ENCODE results near the gene CHD6.

Gene CHD6

DNA sequence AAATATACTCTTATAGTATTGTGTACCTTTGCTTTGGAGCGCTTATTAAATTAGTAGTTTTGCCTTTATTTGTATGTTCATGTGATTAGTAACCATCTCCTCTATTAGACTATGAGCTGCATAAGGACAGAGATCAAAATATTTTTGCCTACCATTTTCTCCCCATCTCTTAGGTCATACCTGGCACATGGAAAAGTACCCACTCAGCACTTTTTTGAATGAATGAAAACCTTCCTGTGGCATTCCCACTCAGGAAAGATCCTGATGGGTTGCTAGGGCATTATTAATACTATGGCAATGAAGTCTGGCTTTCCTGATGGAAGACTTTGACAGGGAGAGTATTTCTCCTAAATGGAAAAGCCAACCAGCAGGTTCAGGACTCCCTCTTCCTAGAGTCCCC, 20.3 kb upstream of the CHD6 start:
- no peak for TF ChIP-seq CTCF (IDR thresholded peaks at IDR 0.05; ENCODE audit: insufficient read depth, low read length, missing control alignments)
- CTCF ChIA-PET = no interaction called here
- POLR2A ChIA-PET = no interaction called here
- H3K4me3 ChIP-seq (ENCODE audit: low read depth, low read length) = no peak overlapping the region
- no peak for DNase-seq (ENCODE audit: low read depth, low spot score)

- POLR2A ChIA-PET = interaction anchor here (1.1 kb wide), 1 partner anchor 17 kb away, joined by 3 read pairs; the partner anchor contains the start of gene CHD6
- no peak for TF ChIP-seq CTCF (IDR thresholded peaks at IDR 0.05; ENCODE audit: insufficient read depth, low read length, missing control alignments)
- CTCF ChIA-PET = no interaction called here
- no peak overlapping the region for H3K4me3 ChIP-seq (ENCODE audit: low read depth, low read length)
- DNase-seq (ENCODE audit: low read depth, low spot score) = no peak
These were observed 17.0 kb upstream of the CHD6 start for GRCh38 chr20:41635158-41635557.

DNA sequence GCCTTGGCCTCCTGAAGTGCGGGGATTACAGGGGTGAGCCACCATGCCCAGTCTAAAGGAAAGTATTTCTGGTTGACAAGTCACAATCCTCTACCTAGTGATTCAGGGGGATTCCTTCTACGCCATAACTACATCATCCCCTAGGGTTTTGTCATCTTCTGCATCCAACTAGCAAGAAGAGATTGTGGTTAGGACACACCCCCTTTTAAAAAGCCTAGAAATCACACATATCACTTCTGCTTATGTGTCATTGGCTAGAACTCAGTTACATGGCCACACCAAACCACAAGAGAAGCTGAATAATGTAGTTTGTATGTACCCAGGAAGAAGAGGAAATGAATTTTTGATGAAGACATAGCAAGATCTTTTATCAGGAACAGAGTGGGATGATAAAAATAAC, 14.7 kb upstream of the CHD6 start:
- no peak for TF ChIP-seq CTCF (IDR thresholded peaks at IDR 0.05; ENCODE audit: insufficient read depth, low read length, missing control alignments)
- no peak overlapping the region for H3K4me3 ChIP-seq (ENCODE audit: low read depth, low read length)
- CTCF ChIA-PET = interaction anchor here (1.2 kb wide), 1 partner anchor 60 kb away, joined by 3 read pairs; no protein-coding TSS in a partner anchor
- POLR2A ChIA-PET = no interaction called here
- no peak for DNase-seq (ENCODE audit: low read depth, low spot score)

DNA sequence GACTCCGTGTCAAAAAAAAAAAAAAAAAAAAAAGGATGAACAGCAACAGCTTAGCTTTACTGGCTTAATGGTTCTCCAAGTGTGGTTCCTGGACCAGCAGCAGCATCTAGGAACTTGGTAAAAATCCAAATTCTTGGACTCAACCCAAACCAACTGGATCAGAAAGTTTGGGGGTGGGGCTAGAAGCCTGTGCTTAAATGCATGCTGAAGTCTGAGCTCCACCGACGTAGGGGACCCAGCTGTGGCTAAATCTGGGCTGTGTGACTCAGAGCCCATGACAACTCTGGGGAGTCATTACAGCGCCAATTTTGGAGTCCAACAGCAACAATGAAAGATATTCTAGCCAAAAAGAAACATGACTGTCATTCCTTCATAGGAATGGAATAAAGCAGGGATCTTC, 13.6 kb upstream of the CHD6 start:
- CTCF ChIA-PET = no interaction called here
- TF ChIP-seq CTCF (IDR thresholded peaks at IDR 0.05; ENCODE audit: insufficient read depth, low read length, missing control alignments) = no peak
- H3K4me3 ChIP-seq (ENCODE audit: low read depth, low read length) = no peak overlapping the region
- no peak for DNase-seq (ENCODE audit: low read depth, low spot score)
- POLR2A ChIA-PET = no interaction called here

DNA sequence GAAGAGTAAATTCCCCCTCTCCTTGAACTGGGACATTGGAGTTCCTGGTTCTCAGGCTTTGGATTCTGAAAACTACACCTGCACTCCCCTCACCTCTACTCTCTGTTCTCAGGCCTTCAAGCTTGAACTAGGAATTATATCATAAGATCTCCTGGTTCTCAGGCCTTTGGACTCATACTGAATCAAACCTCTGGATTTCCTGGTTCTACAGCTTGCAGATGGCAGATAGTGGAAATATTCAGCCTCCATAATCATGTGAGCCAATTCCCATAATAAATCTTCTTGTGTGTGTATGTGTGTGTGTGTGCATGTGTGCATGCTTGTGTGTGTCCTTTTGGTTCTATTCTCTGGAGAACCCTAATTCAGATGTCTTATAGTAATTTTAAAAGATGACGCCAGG, 12.7 kb upstream of the CHD6 start:
- ChIA-PET CTCF (no interaction called here), POLR2A (no interaction called here)
- no peak for DNase-seq (ENCODE audit: low read depth, low spot score)
- TF ChIP-seq CTCF (IDR thresholded peaks at IDR 0.05; ENCODE audit: insufficient read depth, low read length, missing control alignments) = no peak
- no peak overlapping the region for H3K4me3 ChIP-seq (ENCODE audit: low read depth, low read length)

- ChIA-PET POLR2A (no interaction called here), CTCF (no interaction called here)
- DNase-seq (ENCODE audit: low read depth, low spot score) = no peak
- no peak for TF ChIP-seq CTCF (IDR thresholded peaks at IDR 0.05; ENCODE audit: insufficient read depth, low read length, missing control alignments)
- no peak overlapping the region for H3K4me3 ChIP-seq (ENCODE audit: low read depth, low read length)
These were observed 9.6 kb upstream of the CHD6 start for GRCh38 chr20:41627611-41628244.
